ENCODE measurements around the gene FKBP2. TPM values are rescaled to one million over a fixed set of nuclear protein-coding genes. Genes with fewer than 3 reads are reported as not detected.
A peak's percentile ranks its signal among the peaks of the same experiment; 100 is the strongest.

Gene FKBP2
- total RNA-seq, 1 donor from 2014 or later, result 41.5 TPM

GRCh38 chr11:64267207-64267945 is 26.5 kb downstream of the FKBP2 start:
- Mint-ChIP-seq H3K36me3 (ENCODE audit: low read depth, unreplicated experiment) (peaks cover 5% of the 10 kb centered on the region), H3K9me3 (ENCODE audit: unreplicated experiment) (no peaks in the 10 kb centered on the region), H3K4me1 (ENCODE audit: low read depth, unreplicated experiment) (peaks cover 23% of the 10 kb centered on the region), H3K4me3 (ENCODE audit: unreplicated experiment) (no peak overlapping the region), H3K27me3 (ENCODE audit: low read depth, unreplicated experiment) (no peaks in the 10 kb centered on the region), H3K27ac (ENCODE audit: unreplicated experiment) (peak overlapping the region; percentile 86)
- H2AFZ ChIP-seq (ENCODE audit: low read depth, low read length), result no peak overlapping the region
- peaks cover 11% of the 10 kb centered on the region for H3K36me3 ChIP-seq (ENCODE audit: insufficient read depth, low read length)
- H4K20me1 ChIP-seq (ENCODE audit: insufficient read depth, low read length), result peaks cover 22% of the 10 kb centered on the region
- no peak for FAIRE-seq
- H3K9me3 ChIP-seq (ENCODE audit: insufficient read depth, low read depth, low read length), result no peaks in the 10 kb centered on the region
- no peak overlapping the region for H3K4me3 ChIP-seq (ENCODE audit: insufficient read depth, low read depth, low read length)
- no peak for DNase-seq (ENCODE audit: low read depth)
- TF ChIP-seq CTCF (IDR thresholded peaks at IDR 0.05; ENCODE audit: insufficient read depth, low read depth, low read length) (no peak), EZH2 (IDR thresholded peaks at IDR 0.05; ENCODE audit: insufficient read depth, low read length) (no peak)
- H3K27me3 ChIP-seq (ENCODE audit: insufficient read depth, low read length), result no peaks in the 10 kb centered on the region
- no peak overlapping the region for H3K9ac ChIP-seq (ENCODE audit: low read length)
- peaks cover 3% of the 10 kb centered on the region for H3K79me2 ChIP-seq (ENCODE audit: insufficient read depth, low read length)
- H3K4me1 ChIP-seq (ENCODE audit: insufficient read depth, low read length), result peaks cover 44% of the 10 kb centered on the region
- H3K27ac ChIP-seq (ENCODE audit: low read depth, low read length), result no peak overlapping the region
- H3K4me2 ChIP-seq (ENCODE audit: low read length), result no peak overlapping the region

GRCh38 chr11:64268025-64268892 is 27.4 kb downstream of the FKBP2 start:
- Mint-ChIP-seq H3K27me3 (ENCODE audit: low read depth, unreplicated experiment) (no peaks in the 10 kb centered on the region), H3K4me1 (ENCODE audit: low read depth, unreplicated experiment) (peaks cover 17% of the 10 kb centered on the region), H3K36me3 (ENCODE audit: low read depth, unreplicated experiment) (peaks cover 2% of the 10 kb centered on the region), H3K4me3 (ENCODE audit: unreplicated experiment) (peak overlapping the region; percentile 87), H3K9me3 (ENCODE audit: unreplicated experiment) (no peaks in the 10 kb centered on the region), H3K27ac (ENCODE audit: unreplicated experiment) (peak overlapping the region; percentile 86)
- FAIRE-seq, result no peak
- peak; percentile 46 for DNase-seq (ENCODE audit: low read depth)
- Histone ChIP-seq H3K4me2 (ENCODE audit: low read length) (peak overlapping the region; percentile 89), H3K27me3 (ENCODE audit: insufficient read depth, low read length) (no peaks in the 10 kb centered on the region), H3K9me3 (ENCODE audit: insufficient read depth, low read depth, low read length) (no peaks in the 10 kb centered on the region), H3K9ac (ENCODE audit: low read length) (peak overlapping the region; percentile 81), H3K4me3 (ENCODE audit: insufficient read depth, low read depth, low read length) (no peak overlapping the region), H4K20me1 (ENCODE audit: insufficient read depth, low read length) (peaks cover 18% of the 10 kb centered on the region), H3K79me2 (ENCODE audit: insufficient read depth, low read length) (peaks cover 5% of the 10 kb centered on the region), H3K4me1 (ENCODE audit: insufficient read depth, low read length) (peaks cover 36% of the 10 kb centered on the region), H3K36me3 (ENCODE audit: insufficient read depth, low read length) (peaks cover 8% of the 10 kb centered on the region), H2AFZ (ENCODE audit: low read depth, low read length) (no peak overlapping the region), H3K27ac (ENCODE audit: low read depth, low read length) (peak overlapping the region; percentile 80)
- TF ChIP-seq CTCF (IDR thresholded peaks at IDR 0.05; ENCODE audit: insufficient read depth, low read depth, low read length) (no peak), EZH2 (IDR thresholded peaks at IDR 0.05; ENCODE audit: insufficient read depth, low read length) (no peak)
